ENCODE data around the gene PXDN. TPM values are rescaled to one million over a fixed set of nuclear protein-coding genes. Genes with fewer than 3 reads are reported as not detected.

PXDN gene
- total RNA-seq, 1 experiment from 2014 or later: 146 TPM

DNA sequence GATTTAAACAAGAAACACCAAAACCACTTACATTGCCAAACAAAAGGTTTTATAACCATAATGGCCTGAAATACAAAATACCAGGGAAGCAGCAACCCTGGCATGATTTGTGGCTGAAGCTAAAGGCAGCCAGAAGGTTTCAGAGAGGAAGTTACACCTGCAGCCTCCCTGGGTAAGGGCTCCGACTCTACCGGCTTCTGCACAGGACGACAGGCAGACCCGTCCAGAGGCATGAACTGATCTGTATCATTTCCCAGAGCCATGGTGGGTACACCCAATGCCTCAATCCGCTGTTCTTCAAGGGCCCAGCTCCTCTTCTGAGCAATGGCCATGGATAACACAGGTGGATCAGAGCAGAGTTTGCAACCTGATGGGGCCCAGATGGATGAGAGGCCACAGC, 71.6 kb downstream of the PXDN start:
- Mint-ChIP-seq H3K4me3 (no peak overlapping the region), H3K36me3 (peaks cover 68% of the 10 kb centered on the region), H3K9me3 (peaks cover 3% of the 10 kb centered on the region; the same call in 1 of the 2 replicates), H3K27me3 (ENCODE audit: low read depth) (no peaks in the 10 kb centered on the region), H3K4me1 (no peaks in the 10 kb centered on the region), H3K27ac (no peak overlapping the region)
- CTCF ChIA-PET: interaction anchor here (5.1 kb wide), 1 partner anchor 78 kb away, joined by 17 read pairs; no protein-coding TSS in a partner anchor
- POLR2A ChIA-PET: no interaction called here
- no peak for ATAC-seq
- TF ChIP-seq OVOL2 (CRISPR knock-in tag; IDR thresholded peaks at IDR 0.05; ENCODE audit: borderline replicate concordance) (no peak), ZNF121 (CRISPR knock-in tag; IDR thresholded peaks at IDR 0.05) (no peak), NFE2L1 (CRISPR knock-in tag; IDR thresholded peaks at IDR 0.05) (no peak)
- TF ChIP-seq, protein P1, sequence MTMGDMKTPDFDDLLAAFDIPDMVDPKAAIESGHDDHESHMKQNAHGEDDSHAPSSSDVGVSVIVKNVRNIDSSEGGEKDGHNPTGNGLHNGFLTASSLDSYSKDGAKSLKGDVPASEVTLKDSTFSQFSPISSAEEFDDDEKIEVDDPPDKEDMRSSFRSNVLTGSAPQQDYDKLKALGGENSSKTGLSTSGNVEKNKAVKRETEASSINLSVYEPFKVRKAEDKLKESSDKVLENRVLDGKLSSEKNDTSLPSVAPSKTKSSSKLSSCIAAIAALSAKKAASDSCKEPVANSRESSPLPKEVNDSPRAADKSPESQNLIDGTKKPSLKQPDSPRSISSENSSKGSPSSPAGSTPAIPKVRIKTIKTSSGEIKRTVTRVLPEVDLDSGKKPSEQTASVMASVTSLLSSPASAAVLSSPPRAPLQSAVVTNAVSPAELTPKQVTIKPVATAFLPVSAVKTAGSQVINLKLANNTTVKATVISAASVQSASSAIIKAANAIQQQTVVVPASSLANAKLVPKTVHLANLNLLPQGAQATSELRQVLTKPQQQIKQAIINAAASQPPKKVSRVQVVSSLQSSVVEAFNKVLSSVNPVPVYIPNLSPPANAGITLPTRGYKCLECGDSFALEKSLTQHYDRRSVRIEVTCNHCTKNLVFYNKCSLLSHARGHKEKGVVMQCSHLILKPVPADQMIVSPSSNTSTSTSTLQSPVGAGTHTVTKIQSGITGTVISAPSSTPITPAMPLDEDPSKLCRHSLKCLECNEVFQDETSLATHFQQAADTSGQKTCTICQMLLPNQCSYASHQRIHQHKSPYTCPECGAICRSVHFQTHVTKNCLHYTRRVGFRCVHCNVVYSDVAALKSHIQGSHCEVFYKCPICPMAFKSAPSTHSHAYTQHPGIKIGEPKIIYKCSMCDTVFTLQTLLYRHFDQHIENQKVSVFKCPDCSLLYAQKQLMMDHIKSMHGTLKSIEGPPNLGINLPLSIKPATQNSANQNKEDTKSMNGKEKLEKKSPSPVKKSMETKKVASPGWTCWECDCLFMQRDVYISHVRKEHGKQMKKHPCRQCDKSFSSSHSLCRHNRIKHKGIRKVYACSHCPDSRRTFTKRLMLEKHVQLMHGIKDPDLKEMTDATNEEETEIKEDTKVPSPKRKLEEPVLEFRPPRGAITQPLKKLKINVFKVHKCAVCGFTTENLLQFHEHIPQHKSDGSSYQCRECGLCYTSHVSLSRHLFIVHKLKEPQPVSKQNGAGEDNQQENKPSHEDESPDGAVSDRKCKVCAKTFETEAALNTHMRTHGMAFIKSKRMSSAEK (CRISPR knock-in tag; IDR thresholded peaks at IDR 0.05; ENCODE audit: borderline replicate concordance): no peak
- TF ChIP-seq, protein P2, sequence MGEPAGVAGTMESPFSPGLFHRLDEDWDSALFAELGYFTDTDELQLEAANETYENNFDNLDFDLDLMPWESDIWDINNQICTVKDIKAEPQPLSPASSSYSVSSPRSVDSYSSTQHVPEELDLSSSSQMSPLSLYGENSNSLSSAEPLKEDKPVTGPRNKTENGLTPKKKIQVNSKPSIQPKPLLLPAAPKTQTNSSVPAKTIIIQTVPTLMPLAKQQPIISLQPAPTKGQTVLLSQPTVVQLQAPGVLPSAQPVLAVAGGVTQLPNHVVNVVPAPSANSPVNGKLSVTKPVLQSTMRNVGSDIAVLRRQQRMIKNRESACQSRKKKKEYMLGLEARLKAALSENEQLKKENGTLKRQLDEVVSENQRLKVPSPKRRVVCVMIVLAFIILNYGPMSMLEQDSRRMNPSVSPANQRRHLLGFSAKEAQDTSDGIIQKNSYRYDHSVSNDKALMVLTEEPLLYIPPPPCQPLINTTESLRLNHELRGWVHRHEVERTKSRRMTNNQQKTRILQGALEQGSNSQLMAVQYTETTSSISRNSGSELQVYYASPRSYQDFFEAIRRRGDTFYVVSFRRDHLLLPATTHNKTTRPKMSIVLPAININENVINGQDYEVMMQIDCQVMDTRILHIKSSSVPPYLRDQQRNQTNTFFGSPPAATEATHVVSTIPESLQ (CRISPR knock-in tag; IDR thresholded peaks at IDR 0.05): no peak
- DNase-seq (ENCODE audit: low spot score): no peak

DNA sequence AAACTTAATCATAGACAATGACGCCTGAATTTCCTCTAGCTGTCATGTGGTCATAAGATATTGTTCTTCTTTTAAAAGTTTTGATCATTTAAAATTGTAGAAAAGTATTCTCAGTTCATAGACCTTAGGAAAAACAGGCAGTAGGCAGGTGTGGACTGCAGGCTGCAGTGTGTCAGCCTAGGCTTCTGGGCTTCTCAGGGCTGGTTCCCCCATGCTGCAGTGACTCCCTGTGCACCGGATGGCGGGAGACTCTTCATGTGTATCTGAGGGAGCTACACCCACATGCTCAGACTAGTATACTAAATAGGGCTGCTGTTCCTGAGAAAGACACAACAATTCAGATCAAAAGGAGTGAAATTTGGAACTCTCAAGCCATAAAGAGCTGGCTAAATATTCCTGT, 72.4 kb downstream of the PXDN start:
- no peaks in the 10 kb centered on the region for H3K27me3 Mint-ChIP-seq (ENCODE audit: low read depth)
- no peak for TF ChIP-seq CREM (CRISPR knock-in tag; IDR thresholded peaks at IDR 0.05)
- TF ChIP-seq SOX15 (CRISPR knock-in tag; IDR thresholded peaks at IDR 0.05): no peak
- TF ChIP-seq, protein P3, sequence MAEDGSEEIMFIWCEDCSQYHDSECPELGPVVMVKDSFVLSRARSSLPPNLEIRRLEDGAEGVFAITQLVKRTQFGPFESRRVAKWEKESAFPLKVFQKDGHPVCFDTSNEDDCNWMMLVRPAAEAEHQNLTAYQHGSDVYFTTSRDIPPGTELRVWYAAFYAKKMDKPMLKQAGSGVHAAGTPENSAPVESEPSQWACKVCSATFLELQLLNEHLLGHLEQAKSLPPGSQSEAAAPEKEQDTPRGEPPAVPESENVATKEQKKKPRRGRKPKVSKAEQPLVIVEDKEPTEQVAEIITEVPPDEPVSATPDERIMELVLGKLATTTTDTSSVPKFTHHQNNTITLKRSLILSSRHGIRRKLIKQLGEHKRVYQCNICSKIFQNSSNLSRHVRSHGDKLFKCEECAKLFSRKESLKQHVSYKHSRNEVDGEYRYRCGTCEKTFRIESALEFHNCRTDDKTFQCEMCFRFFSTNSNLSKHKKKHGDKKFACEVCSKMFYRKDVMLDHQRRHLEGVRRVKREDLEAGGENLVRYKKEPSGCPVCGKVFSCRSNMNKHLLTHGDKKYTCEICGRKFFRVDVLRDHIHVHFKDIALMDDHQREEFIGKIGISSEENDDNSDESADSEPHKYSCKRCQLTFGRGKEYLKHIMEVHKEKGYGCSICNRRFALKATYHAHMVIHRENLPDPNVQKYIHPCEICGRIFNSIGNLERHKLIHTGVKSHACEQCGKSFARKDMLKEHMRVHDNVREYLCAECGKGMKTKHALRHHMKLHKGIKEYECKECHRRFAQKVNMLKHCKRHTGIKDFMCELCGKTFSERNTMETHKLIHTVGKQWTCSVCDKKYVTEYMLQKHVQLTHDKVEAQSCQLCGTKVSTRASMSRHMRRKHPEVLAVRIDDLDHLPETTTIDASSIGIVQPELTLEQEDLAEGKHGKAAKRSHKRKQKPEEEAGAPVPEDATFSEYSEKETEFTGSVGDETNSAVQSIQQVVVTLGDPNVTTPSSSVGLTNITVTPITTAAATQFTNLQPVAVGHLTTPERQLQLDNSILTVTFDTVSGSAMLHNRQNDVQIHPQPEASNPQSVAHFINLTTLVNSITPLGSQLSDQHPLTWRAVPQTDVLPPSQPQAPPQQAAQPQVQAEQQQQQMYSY (CRISPR knock-in tag; IDR thresholded peaks at IDR 0.05): no peak
- TF ChIP-seq, protein P4, sequence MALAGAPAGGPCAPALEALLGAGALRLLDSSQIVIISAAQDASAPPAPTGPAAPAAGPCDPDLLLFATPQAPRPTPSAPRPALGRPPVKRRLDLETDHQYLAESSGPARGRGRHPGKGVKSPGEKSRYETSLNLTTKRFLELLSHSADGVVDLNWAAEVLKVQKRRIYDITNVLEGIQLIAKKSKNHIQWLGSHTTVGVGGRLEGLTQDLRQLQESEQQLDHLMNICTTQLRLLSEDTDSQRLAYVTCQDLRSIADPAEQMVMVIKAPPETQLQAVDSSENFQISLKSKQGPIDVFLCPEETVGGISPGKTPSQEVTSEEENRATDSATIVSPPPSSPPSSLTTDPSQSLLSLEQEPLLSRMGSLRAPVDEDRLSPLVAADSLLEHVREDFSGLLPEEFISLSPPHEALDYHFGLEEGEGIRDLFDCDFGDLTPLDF (CRISPR knock-in tag; IDR thresholded peaks at IDR 0.05): no peak
- TF ChIP-seq GRHL2 (CRISPR knock-in tag; IDR thresholded peaks at IDR 0.05; ENCODE audit: insufficient replicate concordance, severe bottlenecking): no peak
- no peak for TF ChIP-seq ZNF232 (CRISPR knock-in tag; IDR thresholded peaks at IDR 0.05)
- no peak for TF ChIP-seq PRRX2 (CRISPR knock-in tag; IDR thresholded peaks at IDR 0.05)
- no peak for TF ChIP-seq JAZF1 (CRISPR knock-in tag; IDR thresholded peaks at IDR 0.05)
- TF ChIP-seq ZNF121 (CRISPR knock-in tag; IDR thresholded peaks at IDR 0.05): no peak
- TF ChIP-seq FOXJ3 (CRISPR knock-in tag; IDR thresholded peaks at IDR 0.05; ENCODE audit: borderline replicate concordance): no peak
- TF ChIP-seq HMGA2 (CRISPR knock-in tag; IDR thresholded peaks at IDR 0.05): no peak
- TF ChIP-seq TP53 (CRISPR knock-in tag; IDR thresholded peaks at IDR 0.05): no peak
- no peak for TF ChIP-seq ATF1 (CRISPR knock-in tag; IDR thresholded peaks at IDR 0.05)
- TF ChIP-seq IRF2 (CRISPR knock-in tag; IDR thresholded peaks at IDR 0.05; ENCODE audit: borderline replicate concordance, low read depth): no peak
- TF ChIP-seq, protein P5, sequence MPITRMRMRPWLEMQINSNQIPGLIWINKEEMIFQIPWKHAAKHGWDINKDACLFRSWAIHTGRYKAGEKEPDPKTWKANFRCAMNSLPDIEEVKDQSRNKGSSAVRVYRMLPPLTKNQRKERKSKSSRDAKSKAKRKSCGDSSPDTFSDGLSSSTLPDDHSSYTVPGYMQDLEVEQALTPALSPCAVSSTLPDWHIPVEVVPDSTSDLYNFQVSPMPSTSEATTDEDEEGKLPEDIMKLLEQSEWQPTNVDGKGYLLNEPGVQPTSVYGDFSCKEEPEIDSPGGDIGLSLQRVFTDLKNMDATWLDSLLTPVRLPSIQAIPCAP (CRISPR knock-in tag; IDR thresholded peaks at IDR 0.05): no peak
- no peak overlapping the region for H3K4me3 Mint-ChIP-seq
- CTCF ChIA-PET: interaction anchor here (5.1 kb wide), 1 partner anchor 79 kb away, joined by 17 read pairs; no protein-coding TSS in a partner anchor
- H3K9me3 Mint-ChIP-seq: peaks cover 3% of the 10 kb centered on the region; the same call in 1 of the 2 replicates
- ATAC-seq: no peak
- no peaks in the 10 kb centered on the region for H3K4me1 Mint-ChIP-seq
- no peak for DNase-seq (ENCODE audit: low spot score)
- no peak overlapping the region for H3K27ac Mint-ChIP-seq
- H3K36me3 Mint-ChIP-seq: peaks cover 64% of the 10 kb centered on the region
- POLR2A ChIA-PET: no interaction called here
